Testis (tissue), 3 donors: ENCODE results near the gene MAN2A2. TPM values are rescaled to one million over a fixed set of nuclear protein-coding genes. Genes with fewer than 3 reads are reported as not detected.

ENCODE experiments used
- DNase-seq: peaks from one replicate; pipeline ENCODE4 v3.0.0-alpha.2; 2019
- H3K27ac ChIP-seq, 2 donors: fragments of 200-600 bp; sonication (generic); one replicate each; pipeline ENCODE4 v1.5.1; 2019
- H3K27me3 ChIP-seq: fragments of 200-600 bp; sonication (generic); one replicate; pipeline ENCODE4 v1.5.1; 2019
- H3K36me3 ChIP-seq: fragments of 200-600 bp; sonication (generic); one replicate; pipeline ENCODE4 v1.5.1; 2017; ENCODE audit warnings: low read depth; ENCODE audit errors: missing control alignments
- H3K4me1 ChIP-seq: fragments of 200-600 bp; sonication (generic); one replicate; pipeline ENCODE4 v1.5.1; 2019
- H3K4me3 ChIP-seq, 2 donors: fragments of 200-600 bp; sonication (generic); one replicate each; pipeline ENCODE4 v1.5.1; 2017 to 2019
- H3K9me3 ChIP-seq: fragments of 200-600 bp; sonication (generic); one replicate; pipeline ENCODE4 v1.5.1; 2017
- POLR2A ChIP-seq: fragments of 450-650 bp; IDR thresholded peaks from one replicate; pipeline ENCODE4 v1.6.1; 2017; ENCODE audit warnings: antibody characterized with exemption, mild to moderate bottlenecking, moderate library complexity
- WGBS, 2 donors: methylation state at CpG; one replicate each; pipeline ENCODE4 v1.1.5; 2018; 5-methylcytosine and 5-hydroxymethylcytosine counted together
- intact Hi-C: fragments of 100-400 bp; cut with DNase I; formaldehyde crosslinking; loops from one replicate; pipeline ENCODE4 v1.15.1; 2023; ENCODE audit warnings: low total_unique reads
- polyA plus RNA-seq: library from polyadenylated mRNA; stranded (reverse); fragments of 350-450 nt; fragmentation: Illumina TruSeq; extraction: RNeasy Lipid Tissue Mini Kit (QIAGEN cat#74804); gene quantifications from one replicate; pipeline ENCODE4 v1.2.3, GENCODE V29; 2014; ENCODE audit warnings: low read depth, low replicate concordance; ENCODE audit not compliant: insufficient read depth
- total RNA-seq, 2 donors: library from RNA; depleted of rRNA; stranded (reverse); fragments of >200 nt; gene quantifications; one replicate each; pipeline ENCODE4 v1.2.3, GENCODE V29; 2016
- TF ChIP-seq, protein P1 (sequence below), 3 experiments: fragments of 450-650 bp in 2 of 3; fragments of 200-600 bp in 1 of 3; sonication (generic) in 1 of 3; IDR thresholded peaks; one replicate each; pipeline ENCODE4 v1.5.1; 2016 to 2019; ENCODE audit warnings: antibody characterized with exemption in 3 of 3, mild to moderate bottlenecking in 2 of 3, moderate library complexity in 1 of 3

Gene MAN2A2
- total and polyA plus RNA-seq, 3 donors from 2014 or later: 101 to 151 (median 128) TPM

DNA sequence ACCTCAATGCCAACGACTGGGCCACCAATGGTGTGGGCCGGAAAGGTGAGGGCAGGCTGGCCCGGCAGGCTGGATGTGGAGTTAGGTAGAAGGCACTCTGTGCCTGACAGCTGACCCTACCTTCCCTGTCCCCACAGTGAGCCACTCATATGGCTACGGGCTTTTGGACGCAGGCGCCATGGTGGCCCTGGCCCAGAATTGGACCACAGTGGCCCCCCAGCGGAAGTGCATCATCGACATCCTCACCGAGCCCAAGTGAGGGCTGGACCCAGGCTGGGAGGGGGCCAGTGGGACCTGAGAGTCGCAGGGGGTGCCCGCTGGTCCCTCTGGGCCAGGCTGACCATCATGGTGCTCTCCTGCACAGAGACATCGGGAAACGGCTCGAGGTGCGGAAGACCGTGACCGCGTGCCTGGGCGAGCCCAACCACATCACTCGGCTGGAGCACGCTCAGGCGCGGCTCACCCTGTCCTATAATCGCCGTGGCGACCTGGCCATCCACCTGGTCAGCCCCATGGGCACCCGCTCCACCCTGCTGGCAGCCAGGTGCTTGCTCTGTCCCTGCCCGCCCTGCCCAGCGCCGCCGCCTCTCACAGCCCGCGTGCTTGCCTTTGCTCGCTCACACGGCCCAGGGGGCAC, 23.3 kb upstream of the MAN2A2 start:
- H3K4me3 ChIP-seq: no peak overlapping the region
- 92 to 96% methylated on average over 28 to 34 of the region's 35 CpGs for WGBS, 2 donors
- no peaks in the 10 kb centered on the region for H3K36me3 ChIP-seq
- H3K27ac ChIP-seq: no peak overlapping the region
- peaks cover 16% of the 10 kb centered on the region for H3K4me1 ChIP-seq
- intact Hi-C loops: loop anchor here (10.0 kb wide), 1 partner anchor 235 kb away; no protein-coding TSS in a partner anchor
- TF ChIP-seq, protein P1, sequence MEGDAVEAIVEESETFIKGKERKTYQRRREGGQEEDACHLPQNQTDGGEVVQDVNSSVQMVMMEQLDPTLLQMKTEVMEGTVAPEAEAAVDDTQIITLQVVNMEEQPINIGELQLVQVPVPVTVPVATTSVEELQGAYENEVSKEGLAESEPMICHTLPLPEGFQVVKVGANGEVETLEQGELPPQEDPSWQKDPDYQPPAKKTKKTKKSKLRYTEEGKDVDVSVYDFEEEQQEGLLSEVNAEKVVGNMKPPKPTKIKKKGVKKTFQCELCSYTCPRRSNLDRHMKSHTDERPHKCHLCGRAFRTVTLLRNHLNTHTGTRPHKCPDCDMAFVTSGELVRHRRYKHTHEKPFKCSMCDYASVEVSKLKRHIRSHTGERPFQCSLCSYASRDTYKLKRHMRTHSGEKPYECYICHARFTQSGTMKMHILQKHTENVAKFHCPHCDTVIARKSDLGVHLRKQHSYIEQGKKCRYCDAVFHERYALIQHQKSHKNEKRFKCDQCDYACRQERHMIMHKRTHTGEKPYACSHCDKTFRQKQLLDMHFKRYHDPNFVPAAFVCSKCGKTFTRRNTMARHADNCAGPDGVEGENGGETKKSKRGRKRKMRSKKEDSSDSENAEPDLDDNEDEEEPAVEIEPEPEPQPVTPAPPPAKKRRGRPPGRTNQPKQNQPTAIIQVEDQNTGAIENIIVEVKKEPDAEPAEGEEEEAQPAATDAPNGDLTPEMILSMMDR (IDR thresholded peaks at IDR 0.05): no peak
- no peaks in the 10 kb centered on the region for H3K27me3 ChIP-seq
- no peaks in the 10 kb centered on the region for H3K9me3 ChIP-seq
- DNase-seq: no peak

DNA sequence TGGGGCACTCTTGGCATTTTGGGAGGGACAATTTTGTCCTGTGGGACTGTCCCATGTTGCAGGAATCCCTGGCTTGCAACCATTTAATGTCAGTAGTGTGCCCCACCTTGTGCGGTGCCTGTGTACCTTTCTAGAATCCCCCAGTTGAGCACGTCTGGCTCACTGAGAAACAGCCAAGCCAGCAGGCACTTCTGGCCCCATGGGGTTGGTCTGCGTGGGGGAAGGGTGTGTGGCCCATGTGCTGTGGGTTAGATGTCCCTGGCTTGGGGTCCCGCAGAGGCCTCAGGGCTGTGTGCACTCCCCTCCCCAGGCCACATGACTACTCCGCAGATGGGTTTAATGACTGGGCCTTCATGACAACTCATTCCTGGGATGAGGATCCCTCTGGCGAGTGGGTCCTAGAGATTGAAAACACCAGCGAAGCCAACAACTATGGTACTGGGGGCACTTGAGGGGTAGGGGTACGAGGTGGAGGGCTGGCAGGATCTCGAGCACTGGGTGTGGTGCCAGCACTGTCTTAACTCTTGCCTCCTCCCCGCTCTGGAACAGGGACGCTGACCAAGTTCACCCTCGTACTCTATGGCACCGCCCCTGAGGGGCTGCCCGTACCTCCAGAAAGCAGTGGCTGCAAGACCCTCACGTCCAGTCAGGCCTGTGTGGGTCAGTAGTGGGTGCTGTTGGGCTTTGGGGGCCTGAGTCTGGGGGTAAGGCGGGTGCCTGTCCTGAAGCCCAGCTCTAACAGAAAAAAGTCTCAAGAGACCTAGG, 22.5 kb upstream of the MAN2A2 start:
- TF ChIP-seq, protein P1 (IDR thresholded peaks at IDR 0.05): no peak
- TF ChIP-seq POLR2A: no peak
- intact Hi-C loops: loop anchor here (10.0 kb wide), 1 partner anchor 236 kb away; no protein-coding TSS in a partner anchor
- Histone ChIP-seq H3K9me3 (no peaks in the 10 kb centered on the region), H3K4me3 (no peak overlapping the region), H3K36me3 (no peaks in the 10 kb centered on the region), H3K4me1 (peaks cover 21% of the 10 kb centered on the region), H3K27me3 (no peaks in the 10 kb centered on the region), H3K27ac (no peak overlapping the region)
- WGBS, 2 donors: 87 to 88% methylated on average over 7 to 15 of the region's 16 CpGs
- no peak for DNase-seq

DNA sequence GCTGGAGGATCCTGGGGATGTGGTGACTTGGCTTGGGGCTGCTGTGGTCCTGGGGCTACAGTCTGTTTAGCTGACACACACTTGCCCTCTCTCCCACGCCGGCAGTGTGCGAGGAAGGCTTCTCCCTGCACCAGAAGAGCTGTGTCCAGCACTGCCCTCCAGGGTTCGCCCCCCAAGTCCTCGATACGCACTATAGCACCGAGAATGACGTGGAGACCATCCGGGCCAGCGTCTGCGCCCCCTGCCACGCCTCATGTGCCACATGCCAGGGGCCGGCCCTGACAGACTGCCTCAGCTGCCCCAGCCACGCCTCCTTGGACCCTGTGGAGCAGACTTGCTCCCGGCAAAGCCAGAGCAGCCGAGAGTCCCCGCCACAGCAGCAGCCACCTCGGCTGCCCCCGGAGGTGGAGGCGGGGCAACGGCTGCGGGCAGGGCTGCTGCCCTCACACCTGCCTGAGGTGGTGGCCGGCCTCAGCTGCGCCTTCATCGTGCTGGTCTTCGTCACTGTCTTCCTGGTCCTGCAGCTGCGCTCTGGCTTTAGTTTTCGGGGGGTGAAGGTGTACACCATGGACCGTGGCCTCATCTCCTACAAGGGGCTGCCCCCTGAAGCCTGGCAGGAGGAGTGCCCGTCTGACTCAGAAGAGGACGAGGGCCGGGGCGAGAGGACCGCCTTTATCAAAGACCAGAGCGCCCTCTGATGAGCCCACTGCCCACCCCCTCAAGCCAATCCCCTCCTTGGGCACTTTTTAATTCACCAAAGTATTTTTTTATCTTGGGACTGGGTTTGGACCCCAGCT, 21.7 kb upstream of the MAN2A2 start:
- no peak for TF ChIP-seq POLR2A
- TF ChIP-seq, protein P1 (IDR thresholded peaks at IDR 0.05): no peak
- Histone ChIP-seq H3K4me1 (peaks cover 27% of the 10 kb centered on the region), H3K4me3 (no peak overlapping the region), H3K27me3 (no peaks in the 10 kb centered on the region), H3K27ac (no peak overlapping the region), H3K36me3 (no peaks in the 10 kb centered on the region), H3K9me3 (no peaks in the 10 kb centered on the region)
- WGBS, 2 donors: 86 to 99% methylated on average over 11 to 35 of the region's 35 CpGs
- intact Hi-C loops: loop anchor here (10.0 kb wide), 1 partner anchor 237 kb away; no protein-coding TSS in a partner anchor
- DNase-seq: no peak

DNA sequence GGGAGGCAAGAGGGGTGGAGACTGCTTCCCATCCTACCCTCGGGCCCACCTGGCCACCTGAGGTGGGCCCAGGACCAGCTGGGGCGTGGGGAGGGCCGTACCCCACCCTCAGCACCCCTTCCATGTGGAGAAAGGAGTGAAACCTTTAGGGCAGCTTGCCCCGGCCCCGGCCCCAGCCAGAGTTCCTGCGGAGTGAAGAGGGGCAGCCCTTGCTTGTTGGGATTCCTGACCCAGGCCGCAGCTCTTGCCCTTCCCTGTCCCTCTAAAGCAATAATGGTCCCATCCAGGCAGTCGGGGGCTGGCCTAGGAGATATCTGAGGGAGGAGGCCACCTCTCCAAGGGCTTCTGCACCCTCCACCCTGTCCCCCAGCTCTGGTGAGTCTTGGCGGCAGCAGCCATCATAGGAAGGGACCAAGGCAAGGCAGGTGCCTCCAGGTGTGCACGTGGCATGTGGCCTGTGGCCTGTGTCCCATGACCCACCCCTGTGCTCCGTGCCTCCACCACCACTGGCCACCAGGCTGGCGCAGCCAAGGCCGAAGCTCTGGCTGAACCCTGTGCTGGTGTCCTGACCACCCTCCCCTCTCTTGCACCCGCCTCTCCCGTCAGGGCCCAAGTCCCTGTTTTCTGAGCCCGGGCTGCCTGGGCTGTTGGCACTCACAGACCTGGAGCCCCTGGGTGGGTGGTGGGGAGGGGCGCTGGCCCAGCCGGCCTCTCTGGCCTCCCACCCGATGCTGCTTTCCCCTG, 21.0 kb upstream of the MAN2A2 start:
- Histone ChIP-seq H3K4me3 (no peak overlapping the region), H3K4me1 (peaks cover 31% of the 10 kb centered on the region), H3K9me3 (no peaks in the 10 kb centered on the region), H3K27ac (no peak overlapping the region), H3K36me3 (no peaks in the 10 kb centered on the region), H3K27me3 (no peaks in the 10 kb centered on the region)
- 78 to 87% methylated on average over 9 to 19 of the region's 19 CpGs for WGBS, 2 donors
- TF ChIP-seq, protein P1 (IDR thresholded peaks at IDR 0.05): no peak
- TF ChIP-seq POLR2A: no peak
- DNase-seq: no peak
- intact Hi-C loops: loop anchor here (10.0 kb wide), 1 partner anchor 237 kb away; no protein-coding TSS in a partner anchor
